Spleen (tissue), 11 donors: ENCODE data around the gene CPNE1. TPM values are rescaled to one million over a fixed set of nuclear protein-coding genes. Genes with fewer than 3 reads are reported as not detected.

Source experiments
- DNase-seq: peaks from one replicate; pipeline ENCODE4 v3.0.0-alpha.2; 2020
- H3K27ac ChIP-seq, 8 donors: fragments of 200-600 bp; sonication (generic) in 7 of 8; 1 replicate in 4 of 8; 2 replicates in 4 of 8; pipeline versions ENCODE4 v1.5.0 to v1.8.0; 2016 to 2021; ENCODE audit warnings: inconsistent platforms in 4 of 8, mild to moderate bottlenecking in 4 of 8, moderate library complexity in 1 of 8
- H3K27me3 ChIP-seq, 7 donors: fragments of 200-600 bp; sonication (generic) in 6 of 7; replicated peaks in 1 of 7; 1 replicate in 4 of 7; 2 replicates in 3 of 7; pipeline versions ENCODE4 v1.5.0 to v1.8.0; 2016 to 2021; ENCODE audit warnings: inconsistent platforms in 3 of 7, mild to moderate bottlenecking in 1 of 7
- H3K36me3 ChIP-seq, 6 donors: fragments of 200-600 bp; sonication (generic) in 5 of 6; 1 replicate in 4 of 6; 2 replicates in 2 of 6; pipeline versions ENCODE4 v1.5.0 to v1.8.0; 2016 to 2021; ENCODE audit warnings: inconsistent platforms in 2 of 6
- H3K4me1 ChIP-seq, 6 donors: fragments of 200-600 bp; sonication (generic) in 5 of 6; 1 replicate in 3 of 6; 2 replicates in 3 of 6; pipeline versions ENCODE4 v1.5.0 to v1.8.0; 2016 to 2021; ENCODE audit warnings: inconsistent platforms in 3 of 6
- H3K4me3 ChIP-seq, 8 donors: fragments of 200-600 bp; sonication (generic) in 7 of 8; 1 replicate in 4 of 8; 2 replicates in 4 of 8; pipeline versions ENCODE4 v1.5.0 to v1.8.0; 2016 to 2021; ENCODE audit warnings: inconsistent platforms in 4 of 8, mild to moderate bottlenecking in 4 of 8, moderate library complexity in 2 of 8
- H3K9me3 ChIP-seq, 8 donors: fragments of 200-600 bp; sonication (generic) in 7 of 8; 1 replicate in 4 of 8; 2 replicates in 4 of 8; pipeline versions ENCODE4 v1.5.0 to v1.8.0; 2016 to 2021; ENCODE audit warnings: inconsistent platforms in 4 of 8
- POLR2A ChIP-seq, 3 donors: fragments of 450-650 bp; IDR thresholded peaks; one replicate each; pipeline ENCODE4 v1.5.1; 2017; ENCODE audit warnings: antibody characterized with exemption in 3 of 3, mild to moderate bottlenecking in 1 of 3
- POLR2AphosphoS5 ChIP-seq, 3 donors: sonication (generic); formaldehyde crosslinking; IDR thresholded peaks; one replicate each; pipeline ENCODE4 v1.5.1; 2017; ENCODE audit warnings: antibody characterized with exemption in 3 of 3
- WGBS, 5 donors: extraction: QIAGEN DNeasy Blood & Tissue Kit in 3 of 5; methylation state at CpG; one replicate each; pipeline versions ENCODE4 v1.1.5 to v1.1.7; 2013 to 2018; 5-methylcytosine and 5-hydroxymethylcytosine counted together
- intact Hi-C: fragments of 100-400 bp; cut with DNase I; formaldehyde crosslinking; loops from one replicate; pipeline ENCODE4 v1.15.0; 2023; ENCODE audit warnings: low total_unique reads
- polyA plus RNA-seq, 3 donors: library from polyadenylated mRNA; stranded (reverse); fragments of 200-250 nt; gene quantifications; one replicate each; pipeline ENCODE4 v1.2.1, GENCODE V29; 2013
- total RNA-seq, 7 donors: library from RNA; depleted of rRNA in 3 of 7; stranded (reverse); fragments of >200 nt in 3 of 7; fragmentation: NEBNext Ultra II Directional in 4 of 7; extraction: Animal tissue kit (Norgen Biotek cat#: 25700) in 4 of 7; gene quantifications; one replicate each; pipeline versions ENCODE4 v1.1.0 to v1.2.1, GENCODE V29; 2016 to 2021
- TF ChIP-seq, protein P1 (sequence below), 11 experiments: fragments of 200-600 bp in 7 of 11; fragments of 450-650 bp in 4 of 11; sonication (generic) in 4 of 11; IDR thresholded peaks in 8 of 11; conservative IDR thresholded peaks in 3 of 11; 1 replicate in 7 of 11; 2 replicates in 4 of 11; pipeline versions ENCODE4 v1.4.0 to v1.8.0; 2016 to 2021; ENCODE audit warnings: antibody characterized with exemption in 11 of 11, inconsistent platforms in 4 of 11, mild to moderate bottlenecking in 1 of 11
- donor health status: healthy with polysubstance abuse.
- donor health status: DM: no; HTN: no; CAD: no; lungs with moderate emphysema.
- donor health status: DM: no; HTN: no; CAD: no.
- donor health status: Bipolar disorder and iron deficiency.
- donor health status: healthy.
- donor health status: DM: no; HTN: no; CAD: no.
- donor health status: DM: yes; HTN: yes; CAD: no.

The CPNE1 gene
- total and polyA plus RNA-seq, 10 donors = 93.9 to 247 (median 221) TPM

DNA sequence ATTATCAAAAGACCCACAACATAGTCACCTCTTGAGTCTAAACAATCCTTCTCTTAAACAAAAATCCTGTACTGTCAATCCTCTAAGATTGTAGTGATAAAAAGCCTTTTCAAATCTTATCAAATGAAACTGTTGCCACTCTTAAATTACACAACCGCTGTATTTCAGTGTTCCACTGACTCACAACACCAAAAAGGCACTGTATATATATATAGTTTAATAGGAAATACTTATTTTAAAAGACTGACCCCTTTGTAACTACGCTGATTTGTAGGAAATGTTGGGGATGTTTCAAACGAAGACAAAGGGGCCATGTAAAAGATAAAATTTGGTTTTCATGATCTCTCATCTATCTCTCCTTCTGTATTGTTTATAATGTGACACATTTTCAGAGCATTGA lies 14.1 kb downstream of the CPNE1 start:
- intact Hi-C loops = no loop called here
- Histone ChIP-seq H3K9me3 (no peaks in the 10 kb centered on the region), H3K36me3 (peaks cover 0 to 70% (median 39%) of the 10 kb centered on the region in 6 donors), H3K4me1 (peaks cover 0 to 86% (median 19%) of the 10 kb centered on the region in 6 donors), H3K4me3 (no peak overlapping the region), H3K27ac (no peak overlapping the region), H3K27me3 (no peaks in the 10 kb centered on the region)
- DNase-seq = no peak
- TF ChIP-seq POLR2A (IDR thresholded peaks at IDR 0.05) (no peak), POLR2AphosphoS5 (IDR thresholded peaks at IDR 0.05) (no peak)
- TF ChIP-seq, protein P1, sequence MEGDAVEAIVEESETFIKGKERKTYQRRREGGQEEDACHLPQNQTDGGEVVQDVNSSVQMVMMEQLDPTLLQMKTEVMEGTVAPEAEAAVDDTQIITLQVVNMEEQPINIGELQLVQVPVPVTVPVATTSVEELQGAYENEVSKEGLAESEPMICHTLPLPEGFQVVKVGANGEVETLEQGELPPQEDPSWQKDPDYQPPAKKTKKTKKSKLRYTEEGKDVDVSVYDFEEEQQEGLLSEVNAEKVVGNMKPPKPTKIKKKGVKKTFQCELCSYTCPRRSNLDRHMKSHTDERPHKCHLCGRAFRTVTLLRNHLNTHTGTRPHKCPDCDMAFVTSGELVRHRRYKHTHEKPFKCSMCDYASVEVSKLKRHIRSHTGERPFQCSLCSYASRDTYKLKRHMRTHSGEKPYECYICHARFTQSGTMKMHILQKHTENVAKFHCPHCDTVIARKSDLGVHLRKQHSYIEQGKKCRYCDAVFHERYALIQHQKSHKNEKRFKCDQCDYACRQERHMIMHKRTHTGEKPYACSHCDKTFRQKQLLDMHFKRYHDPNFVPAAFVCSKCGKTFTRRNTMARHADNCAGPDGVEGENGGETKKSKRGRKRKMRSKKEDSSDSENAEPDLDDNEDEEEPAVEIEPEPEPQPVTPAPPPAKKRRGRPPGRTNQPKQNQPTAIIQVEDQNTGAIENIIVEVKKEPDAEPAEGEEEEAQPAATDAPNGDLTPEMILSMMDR (IDR thresholded peaks at IDR 0.05 in 8 of 11, conservative IDR thresholded peaks at IDR 0.05 in 3 of 11) = no peak
- 82 to 90% (median 83%) methylated on average over 3 of the region's 3 CpGs for WGBS, 5 donors

GRCh38 chr20:35648836-35649235 lies 15.9 kb downstream of the CPNE1 start:
- Histone ChIP-seq H3K4me3 (no peak overlapping the region), H3K4me1 (peaks cover 0 to 89% (median 26%) of the 10 kb centered on the region in 6 donors), H3K36me3 (peaks cover 0 to 52% (median 22%) of the 10 kb centered on the region in 6 donors), H3K27ac (no peak overlapping the region), H3K27me3 (no peaks in the 10 kb centered on the region), H3K9me3 (no peaks in the 10 kb centered on the region)
- DNase-seq = no peak
- TF ChIP-seq POLR2AphosphoS5 (IDR thresholded peaks at IDR 0.05) (no peak), POLR2A (IDR thresholded peaks at IDR 0.05) (no peak)
- TF ChIP-seq, protein P1 (IDR thresholded peaks at IDR 0.05 in 8 of 11, conservative IDR thresholded peaks at IDR 0.05 in 3 of 11) = no peak
- intact Hi-C loops = no loop called here

GRCh38 chr20:35644806-35645205 lies 19.9 kb downstream of the CPNE1 start:
- no peak for DNase-seq
- peaks cover 0 to 12% (median 0%) of the 10 kb centered on the region in 6 donors for H3K36me3 ChIP-seq
- H3K4me1 ChIP-seq = peaks cover 0 to 89% (median 28%) of the 10 kb centered on the region in 6 donors
- peak overlapping the region in 1 of 8 donors; percentile 19 for H3K27ac ChIP-seq
- 83 to 92% (median 87%) methylated on average over 2 of the region's 2 CpGs for WGBS, 5 donors
- H3K4me3 ChIP-seq = no peak overlapping the region
- TF ChIP-seq POLR2AphosphoS5 (IDR thresholded peaks at IDR 0.05) (no peak), POLR2A (IDR thresholded peaks at IDR 0.05) (no peak)
- TF ChIP-seq, protein P1 (IDR thresholded peaks at IDR 0.05 in 8 of 11, conservative IDR thresholded peaks at IDR 0.05 in 3 of 11) = no peak
- H3K27me3 ChIP-seq = no peaks in the 10 kb centered on the region
- intact Hi-C loops = no loop called here
- H3K9me3 ChIP-seq = no peaks in the 10 kb centered on the region

GRCh38 chr20:35643045-35643444 lies 21.7 kb downstream of the CPNE1 start:
- H3K4me3 ChIP-seq = no peak overlapping the region
- WGBS, 5 donors = 91 to 97% (median 95%) methylated on average over 6 to 7 of the region's 7 CpGs
- peaks cover 0 to 80% (median 24%) of the 10 kb centered on the region in 6 donors for H3K4me1 ChIP-seq
- H3K27ac ChIP-seq = no peak overlapping the region
- no peak for DNase-seq
- intact Hi-C loops = no loop called here
- no peaks in the 10 kb centered on the region for H3K9me3 ChIP-seq
- H3K36me3 ChIP-seq = peaks cover 0 to 9% (median 0%) of the 10 kb centered on the region in 6 donors
- no peaks in the 10 kb centered on the region for H3K27me3 ChIP-seq
- TF ChIP-seq POLR2AphosphoS5 (IDR thresholded peaks at IDR 0.05) (no peak), POLR2A (IDR thresholded peaks at IDR 0.05) (no peak)
- TF ChIP-seq, protein P1 (IDR thresholded peaks at IDR 0.05 in 8 of 11, conservative IDR thresholded peaks at IDR 0.05 in 3 of 11) = no peak
